Measurements from ENCODE around the gene NMNAT3.

The NMNAT3 gene

GRCh38 chr3:139676632-139677387 is 962 bp downstream of the NMNAT3 start:
- TF ChIP-seq CTCF (conservative IDR thresholded peaks at IDR 0.05; ENCODE audit: control insufficient read depth, insufficient read depth, low read depth, low read length): no peak
- H3K4me3 ChIP-seq (ENCODE audit: control insufficient read depth, low read depth, low read length): no peak overlapping the region
- DNase-seq (ENCODE audit: low read depth): no peak

GRCh38 chr3:139676108-139676507 is 1.7 kb downstream of the NMNAT3 start:
- no peak overlapping the region for H3K4me3 ChIP-seq (ENCODE audit: control insufficient read depth, low read depth, low read length)
- no peak for TF ChIP-seq CTCF (conservative IDR thresholded peaks at IDR 0.05; ENCODE audit: control insufficient read depth, insufficient read depth, low read depth, low read length)
- no peak for DNase-seq (ENCODE audit: low read depth)

- DNase-seq (ENCODE audit: low read depth): no peak
- no peak overlapping the region for H3K4me3 ChIP-seq (ENCODE audit: control insufficient read depth, low read depth, low read length)
- TF ChIP-seq CTCF (conservative IDR thresholded peaks at IDR 0.05; ENCODE audit: control insufficient read depth, insufficient read depth, low read depth, low read length): no peak
These were observed 2.4 kb downstream of the NMNAT3 start for GRCh38 chr3:139675327-139675726.

- DNase-seq (ENCODE audit: low read depth): no peak
- no peak overlapping the region for H3K4me3 ChIP-seq (ENCODE audit: control insufficient read depth, low read depth, low read length)
- no peak for TF ChIP-seq CTCF (conservative IDR thresholded peaks at IDR 0.05; ENCODE audit: control insufficient read depth, insufficient read depth, low read depth, low read length)
These were observed 3.1 kb downstream of the NMNAT3 start for GRCh38 chr3:139674571-139675260.

- H3K4me3 ChIP-seq (ENCODE audit: control insufficient read depth, low read depth, low read length): no peak overlapping the region
- TF ChIP-seq CTCF (conservative IDR thresholded peaks at IDR 0.05; ENCODE audit: control insufficient read depth, insufficient read depth, low read depth, low read length): no peak
- no peak for DNase-seq (ENCODE audit: low read depth)
These were observed 4.9 kb downstream of the NMNAT3 start for GRCh38 chr3:139672884-139673283.

- TF ChIP-seq CTCF (conservative IDR thresholded peaks at IDR 0.05; ENCODE audit: control insufficient read depth, insufficient read depth, low read depth, low read length): no peak
- no peak for DNase-seq (ENCODE audit: low read depth)
- no peak overlapping the region for H3K4me3 ChIP-seq (ENCODE audit: control insufficient read depth, low read depth, low read length)
These were observed 5.7 kb downstream of the NMNAT3 start for GRCh38 chr3:139671863-139672646.
